Upper lobe of left lung (tissue), 6 donors: ENCODE measurements around the gene LZTFL1. TPM values are rescaled to one million over a fixed set of nuclear protein-coding genes. Genes with fewer than 3 reads are reported as not detected.

Experiments used
- ATAC-seq, 2 donors: fragments of 200-7000 bp; cut with Tn5 transposase; one replicate each; pipeline ENCODE4 v1.9.1; 2022; ENCODE audit warnings: mild to moderate bottlenecking in 2 of 2, moderate library complexity in 2 of 2; ENCODE audit not compliant: low FRiP score in 2 of 2
- DNase-seq, 2 donors: peaks; one replicate each; pipeline ENCODE4 v3.0.0-alpha.2; 2019 to 2020
- H3K27ac ChIP-seq, 4 donors: fragments of 200-600 bp; sonication (generic); one replicate each; pipeline ENCODE4 v1.5.1; 2016 to 2019
- H3K27me3 ChIP-seq, 4 donors: fragments of 200-600 bp; sonication (generic); one replicate each; pipeline ENCODE4 v1.5.1; 2017 to 2019
- H3K36me3 ChIP-seq, 4 donors: fragments of 200-600 bp; sonication (generic); one replicate each; pipeline ENCODE4 v1.5.1; 2016 to 2019
- H3K4me1 ChIP-seq, 4 donors: fragments of 200-600 bp; sonication (generic); one replicate each; pipeline ENCODE4 v1.5.1; 2018 to 2019
- H3K4me3 ChIP-seq, 4 donors: fragments of 200-600 bp; sonication (generic); one replicate each; pipeline ENCODE4 v1.5.1; 2017 to 2019; ENCODE audit warnings: mild to moderate bottlenecking in 2 of 4, moderate library complexity in 1 of 4
- H3K9me3 ChIP-seq, 4 donors: fragments of 200-600 bp; sonication (generic); one replicate each; pipeline ENCODE4 v1.5.1; 2018 to 2019
- EP300 ChIP-seq, 4 donors: sonication (generic); formaldehyde crosslinking; IDR thresholded peaks; one replicate each; pipeline ENCODE4 v1.5.1; 2017; ENCODE audit warnings: antibody characterized with exemption in 4 of 4, control low read depth in 2 of 4
- POLR2A ChIP-seq, 4 donors: fragments of 450-650 bp; IDR thresholded peaks; one replicate each; pipeline ENCODE4 v1.5.1; 2016 to 2017; ENCODE audit warnings: antibody characterized with exemption in 4 of 4, mild to moderate bottlenecking in 2 of 4
- POLR2AphosphoS5 ChIP-seq, 2 donors: sonication (generic); formaldehyde crosslinking; IDR thresholded peaks; one replicate each; pipeline ENCODE4 v1.5.1; 2017; ENCODE audit warnings: antibody characterized with exemption in 2 of 2
- WGBS, 2 donors: methylation state at CpG; one replicate each; pipeline ENCODE4 v1.1.5; 2017 to 2018; 5-methylcytosine and 5-hydroxymethylcytosine counted together
- total RNA-seq, 6 donors: library from RNA; depleted of rRNA in 4 of 6; stranded (reverse); fragments of >200 nt in 4 of 6; gene quantifications; one replicate each; pipeline versions ENCODE4 v1.1.0 to v1.2.1, GENCODE V29; 2016 to 2021
- TF ChIP-seq, protein P1 (sequence below), 6 experiments: fragments of 450-650 bp in 4 of 6; fragments of 200-600 bp in 2 of 6; sonication (generic) in 2 of 6; IDR thresholded peaks; one replicate each; pipeline ENCODE4 v1.5.1; 2016 to 2019; ENCODE audit warnings: antibody characterized with exemption in 6 of 6
- donor health status: DM: no; HTN: no; CAD: no; lungs with moderate emphysema.
- donor health status: DM: no; HTN: yes; CAD: no; lungs with severe emphysema.

The LZTFL1 gene
- total RNA-seq, 6 donors from 2014 or later: 19.9 to 51.7 (median 31.3) TPM

DNA sequence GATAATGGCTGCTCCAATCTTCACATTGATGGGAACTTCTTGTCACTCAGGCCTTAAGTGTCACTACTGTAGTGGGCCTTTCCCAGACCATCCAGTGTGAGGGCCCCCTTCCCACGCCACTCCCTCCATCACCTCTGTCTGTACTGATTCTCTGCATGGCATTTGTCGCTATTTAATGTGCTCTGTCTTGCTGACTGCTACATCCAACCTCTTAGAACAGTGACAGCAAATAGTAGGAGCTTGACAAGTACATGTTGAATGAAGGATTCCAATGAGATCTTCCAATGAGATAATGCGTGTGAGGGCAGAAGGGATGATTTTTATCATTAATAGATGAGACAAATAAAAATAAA is 38.8 kb upstream of the LZTFL1 start:
- H3K4me3 ChIP-seq: no peak overlapping the region
- no peak for DNase-seq
- H3K9me3 ChIP-seq: no peaks in the 10 kb centered on the region
- H3K27ac ChIP-seq: no peak overlapping the region
- no peaks in the 10 kb centered on the region for H3K36me3 ChIP-seq
- TF ChIP-seq POLR2AphosphoS5 (IDR thresholded peaks at IDR 0.05) (no peak), EP300 (IDR thresholded peaks at IDR 0.05) (no peak)
- H3K27me3 ChIP-seq: no peaks in the 10 kb centered on the region
- no peak for ATAC-seq
- H3K4me1 ChIP-seq: no peaks in the 10 kb centered on the region
- WGBS, 2 donors: 74 to 83% methylated on average over 3 of the region's 3 CpGs

DNA sequence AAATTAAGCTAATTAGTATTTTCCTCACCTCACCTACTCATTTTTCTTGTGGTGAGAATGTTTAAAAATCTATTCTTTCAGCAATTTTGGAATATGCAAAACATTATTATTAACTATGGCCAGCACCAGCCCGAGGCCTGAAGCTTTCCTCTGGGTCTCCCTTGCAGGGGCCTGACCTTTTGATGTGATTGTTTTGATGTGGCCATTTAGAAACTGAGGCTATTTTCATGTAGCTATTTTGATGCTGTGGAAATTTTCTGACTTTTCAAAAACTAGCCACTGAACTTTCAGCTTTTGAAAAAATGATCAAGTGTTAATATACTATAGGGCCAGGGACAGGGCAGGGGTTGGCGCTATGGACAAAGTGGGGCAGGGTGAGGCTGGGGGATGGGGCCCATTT is 36.2 kb upstream of the LZTFL1 start:
- Histone ChIP-seq H3K27me3 (no peaks in the 10 kb centered on the region), H3K4me1 (no peaks in the 10 kb centered on the region), H3K9me3 (no peaks in the 10 kb centered on the region), H3K36me3 (no peaks in the 10 kb centered on the region), H3K4me3 (no peak overlapping the region), H3K27ac (no peak overlapping the region)
- TF ChIP-seq POLR2A (IDR thresholded peaks at IDR 0.05) (no peak), POLR2AphosphoS5 (IDR thresholded peaks at IDR 0.05) (no peak), EP300 (IDR thresholded peaks at IDR 0.05) (no peak)
- TF ChIP-seq, protein P1, sequence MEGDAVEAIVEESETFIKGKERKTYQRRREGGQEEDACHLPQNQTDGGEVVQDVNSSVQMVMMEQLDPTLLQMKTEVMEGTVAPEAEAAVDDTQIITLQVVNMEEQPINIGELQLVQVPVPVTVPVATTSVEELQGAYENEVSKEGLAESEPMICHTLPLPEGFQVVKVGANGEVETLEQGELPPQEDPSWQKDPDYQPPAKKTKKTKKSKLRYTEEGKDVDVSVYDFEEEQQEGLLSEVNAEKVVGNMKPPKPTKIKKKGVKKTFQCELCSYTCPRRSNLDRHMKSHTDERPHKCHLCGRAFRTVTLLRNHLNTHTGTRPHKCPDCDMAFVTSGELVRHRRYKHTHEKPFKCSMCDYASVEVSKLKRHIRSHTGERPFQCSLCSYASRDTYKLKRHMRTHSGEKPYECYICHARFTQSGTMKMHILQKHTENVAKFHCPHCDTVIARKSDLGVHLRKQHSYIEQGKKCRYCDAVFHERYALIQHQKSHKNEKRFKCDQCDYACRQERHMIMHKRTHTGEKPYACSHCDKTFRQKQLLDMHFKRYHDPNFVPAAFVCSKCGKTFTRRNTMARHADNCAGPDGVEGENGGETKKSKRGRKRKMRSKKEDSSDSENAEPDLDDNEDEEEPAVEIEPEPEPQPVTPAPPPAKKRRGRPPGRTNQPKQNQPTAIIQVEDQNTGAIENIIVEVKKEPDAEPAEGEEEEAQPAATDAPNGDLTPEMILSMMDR (IDR thresholded peaks at IDR 0.05): no peak
- WGBS, 2 donors: 93 to 96% methylated on average over 2 of the region's 2 CpGs
- ATAC-seq (no peak), DNase-seq (no peak)

DNA sequence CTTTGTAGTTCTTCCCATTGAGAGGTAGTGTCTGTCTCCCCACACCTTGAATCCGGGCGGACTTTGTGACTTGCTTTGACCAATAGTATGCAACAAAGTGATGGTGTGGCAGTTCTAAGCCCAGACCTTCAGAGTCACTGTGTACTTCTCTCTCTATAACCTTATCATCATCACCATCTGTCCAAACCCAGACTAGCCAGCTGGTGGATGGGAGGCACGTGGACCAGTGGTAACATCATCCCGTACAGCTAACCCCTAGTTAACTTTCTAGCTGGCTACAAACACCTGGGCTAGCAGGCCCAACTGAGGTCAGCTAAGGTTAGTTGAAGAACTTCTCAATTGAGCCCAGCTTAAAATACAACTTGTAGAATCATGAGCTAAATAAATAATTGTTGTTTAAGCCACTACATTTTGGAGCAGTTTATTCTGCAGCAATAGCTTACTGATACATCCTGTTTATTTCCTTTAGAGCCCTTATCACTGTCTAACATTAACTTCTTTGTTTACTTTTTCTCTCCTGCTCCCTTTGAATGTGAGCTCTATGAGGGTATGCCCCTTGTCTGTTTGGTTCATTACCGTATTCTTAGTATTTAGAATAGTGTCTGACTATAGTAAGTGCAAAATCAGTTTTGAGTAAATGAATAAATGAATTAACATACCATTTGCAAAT is 32.9 kb upstream of the LZTFL1 start:
- TF ChIP-seq, protein P1 (IDR thresholded peaks at IDR 0.05): no peak
- no peak for TF ChIP-seq EP300 (IDR thresholded peaks at IDR 0.05)
- TF ChIP-seq POLR2AphosphoS5 (IDR thresholded peaks at IDR 0.05): no peak
- TF ChIP-seq POLR2A (IDR thresholded peaks at IDR 0.05): no peak
- H3K4me3 ChIP-seq: no peak overlapping the region
- ATAC-seq (no peak), DNase-seq (no peak)
- H3K27me3 ChIP-seq: no peaks in the 10 kb centered on the region
- 67 to 73% methylated on average over 5 of the region's 5 CpGs for WGBS, 2 donors
- no peaks in the 10 kb centered on the region for H3K4me1 ChIP-seq
- H3K9me3 ChIP-seq: no peaks in the 10 kb centered on the region
- no peak overlapping the region for H3K27ac ChIP-seq
- H3K36me3 ChIP-seq: no peaks in the 10 kb centered on the region

DNA sequence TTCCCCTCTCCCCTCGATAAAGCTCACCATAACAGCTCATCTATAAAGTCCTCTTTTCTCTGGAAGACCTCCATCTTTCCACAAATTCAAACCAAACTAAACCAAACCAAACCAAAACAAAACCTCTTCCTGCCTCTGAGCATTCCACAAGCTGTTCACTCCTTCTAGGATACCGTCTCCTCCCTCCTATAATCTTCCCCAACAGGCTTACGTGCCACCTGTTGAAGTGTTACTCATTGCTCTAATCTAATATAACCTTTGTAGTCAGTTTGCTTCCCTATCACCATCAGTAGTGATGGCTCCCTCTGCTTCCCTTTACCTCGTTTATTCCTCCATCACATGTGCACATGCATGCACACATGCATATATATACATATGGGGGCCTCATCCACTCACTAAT is 31.7 kb upstream of the LZTFL1 start:
- no peaks in the 10 kb centered on the region for H3K9me3 ChIP-seq
- DNase-seq: no peak
- WGBS, 2 donors: 96% methylated on average over 4 of the region's 4 CpGs
- H3K4me3 ChIP-seq: no peak overlapping the region
- no peak for ATAC-seq
- no peak overlapping the region for H3K27ac ChIP-seq
- no peaks in the 10 kb centered on the region for H3K36me3 ChIP-seq
- no peaks in the 10 kb centered on the region for H3K27me3 ChIP-seq
- no peaks in the 10 kb centered on the region for H3K4me1 ChIP-seq
- TF ChIP-seq EP300 (IDR thresholded peaks at IDR 0.05) (no peak), POLR2A (IDR thresholded peaks at IDR 0.05) (no peak), POLR2AphosphoS5 (IDR thresholded peaks at IDR 0.05) (no peak)
- TF ChIP-seq, protein P1 (IDR thresholded peaks at IDR 0.05): no peak

DNA sequence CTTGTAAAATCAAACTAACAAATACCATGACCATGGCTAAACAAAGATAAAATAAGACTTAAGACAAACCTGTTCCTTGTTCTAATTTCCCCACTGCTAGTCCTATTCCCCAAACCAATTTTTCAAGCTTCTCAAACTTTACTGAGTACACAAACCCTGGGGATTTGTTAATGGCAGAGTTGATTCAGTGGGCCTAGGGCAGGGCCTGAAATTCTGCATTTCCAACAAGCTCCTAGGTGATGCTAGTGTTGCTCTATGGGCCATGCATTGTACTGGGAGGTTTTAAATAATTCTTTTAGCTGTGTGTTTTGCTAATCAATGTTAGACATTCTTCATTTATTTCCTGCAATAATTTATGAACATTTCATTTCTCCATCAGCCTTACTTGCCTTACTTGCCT is 31.1 kb upstream of the LZTFL1 start:
- no peaks in the 10 kb centered on the region for H3K4me1 ChIP-seq
- H3K27ac ChIP-seq: no peak overlapping the region
- H3K4me3 ChIP-seq: no peak overlapping the region
- DNase-seq (no peak), ATAC-seq (no peak)
- TF ChIP-seq POLR2AphosphoS5 (IDR thresholded peaks at IDR 0.05): no peak
- TF ChIP-seq, protein P1 (IDR thresholded peaks at IDR 0.05): no peak
- no peak for TF ChIP-seq EP300 (IDR thresholded peaks at IDR 0.05)
- TF ChIP-seq POLR2A (IDR thresholded peaks at IDR 0.05): no peak
- H3K36me3 ChIP-seq: no peaks in the 10 kb centered on the region
- no peaks in the 10 kb centered on the region for H3K9me3 ChIP-seq
- no peaks in the 10 kb centered on the region for H3K27me3 ChIP-seq
